ENCODE data around the gene HMCN2.

The HMCN2 gene

GRCh38 chr9:130297371-130297770 is 31.8 kb downstream of the HMCN2 start:
- no peaks in the 10 kb centered on the region for H3K9me3 ChIP-seq (ENCODE audit: control insufficient read depth, low read length)
- H3K27ac ChIP-seq, result no peak overlapping the region
- TF ChIP-seq CTCF (IDR thresholded peaks at IDR 0.05), result no peak

GRCh38 chr9:130298662-130299279 is 33.2 kb downstream of the HMCN2 start:
- H3K79me2 ChIP-seq, result no peaks in the 10 kb centered on the region
- no peaks in the 10 kb centered on the region for H3K36me3 ChIP-seq (ENCODE audit: control insufficient read depth, insufficient read depth, low read length)
- H3K27ac ChIP-seq, result no peak overlapping the region
- no peak overlapping the region for H3K9ac ChIP-seq
- H3K4me2 ChIP-seq (ENCODE audit: low read length), result no peak overlapping the region
- H3K9me3 ChIP-seq (ENCODE audit: control insufficient read depth, low read length), result no peaks in the 10 kb centered on the region
- TF ChIP-seq CTCF (IDR thresholded peaks at IDR 0.05), result no peak
- no peaks in the 10 kb centered on the region for H3K27me3 ChIP-seq (ENCODE audit: control insufficient read depth, insufficient read depth, low read length)
- H2AFZ ChIP-seq, result no peak overlapping the region
- H3K4me1 ChIP-seq, result no peaks in the 10 kb centered on the region
- no peak overlapping the region for H3K4me3 ChIP-seq (ENCODE audit: low read depth, low read length)

More at GRCh38 chr9:130297371-130297770, 31.8 kb downstream of the HMCN2 start:
- no peaks in the 10 kb centered on the region for H3K4me1 ChIP-seq
- no peak overlapping the region for H2AFZ ChIP-seq
- no peaks in the 10 kb centered on the region for H3K36me3 ChIP-seq (ENCODE audit: control insufficient read depth, insufficient read depth, low read length)
- no peak overlapping the region for H3K9ac ChIP-seq
- H3K27me3 ChIP-seq (ENCODE audit: control insufficient read depth, insufficient read depth, low read length), result no peaks in the 10 kb centered on the region
- H3K79me2 ChIP-seq, result no peaks in the 10 kb centered on the region
- H3K4me3 ChIP-seq (ENCODE audit: low read depth, low read length), result no peak overlapping the region
- no peak overlapping the region for H3K4me2 ChIP-seq (ENCODE audit: low read length)

GRCh38 chr9:130299785-130300615 is 34.4 kb downstream of the HMCN2 start:
- Histone ChIP-seq H2AFZ (no peak overlapping the region), H3K9ac (no peak overlapping the region), H3K79me2 (no peaks in the 10 kb centered on the region), H3K4me3 (ENCODE audit: low read depth, low read length) (no peak overlapping the region), H3K27me3 (ENCODE audit: control insufficient read depth, insufficient read depth, low read length) (no peaks in the 10 kb centered on the region), H3K9me3 (ENCODE audit: control insufficient read depth, low read length) (no peaks in the 10 kb centered on the region), H3K4me1 (no peaks in the 10 kb centered on the region), H3K36me3 (ENCODE audit: control insufficient read depth, insufficient read depth, low read length) (no peaks in the 10 kb centered on the region), H3K4me2 (ENCODE audit: low read length) (no peak overlapping the region), H3K27ac (no peak overlapping the region)
- TF ChIP-seq CTCF (IDR thresholded peaks at IDR 0.05), result no peak

GRCh38 chr9:130300739-130301138 is 35.2 kb downstream of the HMCN2 start:
- no peak overlapping the region for H2AFZ ChIP-seq
- no peaks in the 10 kb centered on the region for H3K36me3 ChIP-seq (ENCODE audit: control insufficient read depth, insufficient read depth, low read length)
- no peak overlapping the region for H3K4me2 ChIP-seq (ENCODE audit: low read length)
- H3K79me2 ChIP-seq, result no peaks in the 10 kb centered on the region
- no peak overlapping the region for H3K9ac ChIP-seq
- no peak for TF ChIP-seq CTCF (IDR thresholded peaks at IDR 0.05)
- no peaks in the 10 kb centered on the region for H3K27me3 ChIP-seq (ENCODE audit: control insufficient read depth, insufficient read depth, low read length)
- no peaks in the 10 kb centered on the region for H3K9me3 ChIP-seq (ENCODE audit: control insufficient read depth, low read length)
- no peak overlapping the region for H3K27ac ChIP-seq
- H3K4me1 ChIP-seq, result no peaks in the 10 kb centered on the region
- no peak overlapping the region for H3K4me3 ChIP-seq (ENCODE audit: low read depth, low read length)

All from parathyroid adenoma (tissue), 2 donors.